Amniotic stem cell (primary cell): Measurements from ENCODE around the gene PHACTR1.
"Not testable (repeated sequence)": the region's sequence is repeated elsewhere in the genome, so short reads cannot be mapped to it uniquely, and the experiment has no call there.

ENCODE experiments used
- DNase-seq: peaks from one replicate; lab custom pipeline; 2025; lab: John Stamatoyannopoulos, UW

The PHACTR1 gene

DNA sequence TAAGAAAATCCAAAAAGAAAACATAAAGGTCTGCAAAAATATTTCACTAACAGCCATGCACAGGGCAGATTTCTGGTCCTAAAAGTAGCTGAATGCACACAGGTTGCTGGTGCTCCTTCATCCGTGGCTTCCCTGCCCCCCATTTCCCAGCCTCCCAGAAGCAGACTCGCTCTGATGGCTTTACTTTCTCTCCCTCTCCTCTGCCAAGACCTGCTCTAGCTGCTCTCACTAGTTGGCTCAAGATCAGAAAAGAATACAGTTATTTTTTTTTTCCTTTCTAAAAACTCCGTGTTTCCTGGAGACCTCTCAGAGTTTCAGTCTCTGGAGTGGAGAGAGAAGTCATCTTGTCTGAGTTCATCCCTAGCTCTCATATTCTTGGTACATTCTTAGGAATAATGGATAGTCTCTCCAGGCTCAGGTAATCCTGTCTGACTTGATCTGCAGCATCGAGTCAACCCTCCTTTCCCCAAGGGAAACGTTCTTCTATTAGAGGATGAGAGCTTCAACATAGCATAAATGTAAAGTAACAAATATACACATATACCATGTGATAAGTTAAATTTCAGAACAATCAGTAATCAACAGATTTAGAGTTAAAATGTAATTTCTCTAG is 397.5 kb downstream of the PHACTR1 start:
- no peak for DNase-seq

- no peak for DNase-seq
Observed at GRCh38 chr6:13116155-13116554, 399.6 kb downstream of the PHACTR1 start.

DNA sequence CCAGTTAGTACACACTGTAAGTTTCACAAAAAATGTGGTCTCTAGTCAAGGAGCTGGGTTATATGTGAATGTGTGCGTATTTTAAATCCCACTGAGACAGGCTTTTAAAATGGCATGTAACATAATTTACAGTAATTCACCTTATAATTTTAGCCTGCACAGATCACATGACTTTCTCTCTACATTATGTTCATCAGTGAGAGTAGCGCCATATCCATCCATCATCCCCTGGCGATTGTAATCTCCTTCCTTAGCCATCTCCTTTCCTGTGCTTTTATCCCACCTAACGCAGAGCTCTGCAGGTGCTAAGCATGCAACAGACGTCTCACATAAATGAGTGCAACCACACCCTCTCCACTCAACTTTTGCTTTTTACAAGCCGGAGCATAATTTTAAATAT is 401.0 kb downstream of the PHACTR1 start:
- DNase-seq = no peak

- DNase-seq = no peak
Observed at GRCh38 chr6:13119549-13119948, 403.0 kb downstream of the PHACTR1 start.

GRCh38 chr6:13120483-13121482 is 404.2 kb downstream of the PHACTR1 start:
- DNase-seq = no peak

DNA sequence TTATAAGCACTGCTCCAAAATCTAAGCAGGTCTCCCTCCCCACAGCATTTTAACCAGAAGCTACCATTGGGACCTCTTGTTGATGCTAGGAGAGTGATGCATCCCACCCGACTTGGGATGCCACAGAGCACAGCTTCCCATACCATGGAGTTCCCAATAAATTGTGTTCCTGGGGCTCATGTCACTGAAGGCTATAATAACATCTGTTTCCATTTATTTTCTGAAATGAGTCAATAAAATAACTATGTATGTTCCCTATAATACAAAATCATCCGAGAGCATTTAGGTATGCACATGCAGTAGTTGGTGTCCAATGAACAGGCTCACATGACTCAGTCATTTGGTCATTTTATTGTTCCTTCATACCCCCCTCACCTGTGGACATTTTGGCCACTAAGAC is 407.6 kb downstream of the PHACTR1 start:
- no peak for DNase-seq

- DNase-seq = no peak
Observed at GRCh38 chr6:13125841-13126240, 409.3 kb downstream of the PHACTR1 start.

GRCh38 chr6:13131935-13132661 is 415.5 kb downstream of the PHACTR1 start:
- no peak for DNase-seq

DNA sequence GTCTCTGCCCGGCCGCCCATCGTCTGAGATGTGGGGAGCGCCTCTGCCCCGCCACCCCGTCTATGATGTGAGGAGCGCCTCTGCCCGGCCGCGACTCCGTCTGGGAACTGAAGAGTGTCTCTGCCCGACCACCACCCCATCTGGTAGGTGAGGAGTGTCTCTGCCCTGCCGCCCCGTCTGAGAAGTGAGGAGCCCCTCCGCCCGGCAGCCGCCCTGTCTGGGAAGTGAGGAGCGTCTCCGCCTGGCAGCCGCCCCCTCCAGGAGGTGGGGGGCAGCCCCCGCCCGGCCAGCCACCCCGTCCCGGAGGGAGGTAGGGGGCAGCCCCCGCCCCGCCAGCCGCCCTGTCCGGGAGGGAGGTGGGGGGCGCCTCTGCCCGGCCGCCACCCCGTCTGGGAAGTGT is 417.3 kb downstream of the PHACTR1 start:
- not testable (repeated sequence) for DNase-seq

DNA sequence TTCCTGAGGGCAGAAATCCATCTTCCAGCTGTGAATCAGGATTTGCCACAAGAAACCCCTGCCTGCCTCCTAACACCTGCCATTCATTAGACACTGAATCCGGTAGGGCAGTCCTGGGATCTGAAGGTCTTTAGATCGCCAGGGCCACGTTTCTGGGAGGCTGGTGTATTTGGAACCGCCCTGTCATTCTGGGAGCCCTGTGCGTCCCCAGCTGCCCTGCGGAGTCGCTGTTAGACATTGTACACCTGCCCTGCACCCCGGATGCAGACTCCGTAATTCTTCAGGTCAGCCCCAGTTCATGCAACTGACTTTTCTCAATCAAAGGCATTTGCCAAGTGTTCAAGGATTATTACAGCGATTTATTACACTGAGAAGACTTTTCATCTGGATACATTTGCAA is 418.6 kb downstream of the PHACTR1 start:
- DNase-seq = no peak

DNA sequence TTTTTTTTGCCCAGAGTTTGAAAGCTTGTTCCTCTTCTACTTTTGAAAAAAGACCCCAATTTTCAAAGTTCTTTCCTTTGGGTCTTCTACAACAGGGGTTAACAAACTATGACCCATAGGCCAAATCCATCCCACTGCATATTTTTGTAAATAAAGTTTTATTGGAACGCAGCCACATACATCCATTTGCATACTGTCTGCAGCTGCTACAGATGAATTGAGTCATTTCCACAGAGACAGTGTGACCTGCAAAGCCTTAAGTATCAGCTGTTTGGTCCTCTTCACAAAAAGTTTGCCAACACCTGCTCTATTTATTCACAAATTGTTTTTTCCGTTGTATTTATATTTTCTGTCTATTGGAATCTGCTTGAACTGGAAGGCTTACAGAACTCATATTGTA is 422.6 kb downstream of the PHACTR1 start:
- DNase-seq = no peak

DNA sequence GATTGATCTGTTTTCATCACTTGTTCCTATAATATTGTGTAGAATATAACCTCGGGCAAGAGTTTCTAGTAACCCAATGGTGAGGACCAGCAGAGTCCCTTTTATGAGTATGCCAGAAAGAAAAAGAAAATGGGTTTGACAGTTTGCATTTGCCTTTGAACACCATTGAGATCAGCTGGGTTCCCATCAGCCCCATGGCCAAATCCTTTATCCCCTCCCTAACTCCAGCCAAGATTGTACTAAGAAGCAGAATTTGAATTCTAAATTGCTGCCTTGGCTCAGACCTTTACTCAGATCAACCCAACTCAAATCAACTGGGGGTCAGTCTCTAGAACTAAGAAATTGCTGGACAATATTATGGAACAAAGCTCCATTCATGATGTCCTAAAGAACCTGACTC is 424.4 kb downstream of the PHACTR1 start:
- no peak for DNase-seq

DNA sequence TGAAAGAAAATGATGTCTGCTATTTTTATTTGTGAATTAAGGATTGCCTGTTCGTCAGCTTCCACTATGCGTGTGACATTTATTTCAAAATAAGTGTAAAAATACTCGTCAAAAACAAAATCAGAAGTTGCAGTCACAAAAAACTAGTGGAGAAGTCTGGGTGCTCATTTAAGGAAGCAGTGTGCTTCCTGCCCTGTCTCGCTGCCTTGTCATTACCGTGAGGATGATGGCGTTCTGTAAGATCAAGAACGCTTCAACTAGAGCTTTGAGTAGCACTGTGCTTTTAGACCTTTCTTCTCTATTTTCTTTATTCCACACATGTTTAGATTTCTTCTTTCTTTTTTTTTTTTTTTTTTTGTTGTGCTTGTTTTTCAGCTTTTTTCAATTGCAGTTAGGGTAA is 424.8 kb downstream of the PHACTR1 start:
- DNase-seq = no peak

DNA sequence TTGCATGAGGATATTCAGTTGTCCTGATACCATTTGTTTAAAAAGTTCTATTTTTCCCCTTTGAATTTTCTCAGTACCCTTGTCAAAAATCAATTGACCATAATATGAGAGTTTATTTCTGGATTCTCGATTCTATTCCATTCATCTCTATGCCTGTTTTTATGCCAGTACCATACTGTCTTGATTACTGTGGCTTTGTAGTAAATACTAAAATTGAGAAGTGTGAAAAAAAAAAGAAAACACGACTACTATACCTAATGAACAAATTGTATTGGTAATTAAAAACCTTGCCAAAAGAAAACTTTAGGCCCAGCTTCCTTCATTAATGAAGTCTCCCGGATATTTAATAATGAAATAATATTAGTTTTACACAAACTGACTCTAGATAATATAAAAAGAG is 426.0 kb downstream of the PHACTR1 start:
- DNase-seq = no peak

- no peak for DNase-seq
Observed at GRCh38 chr6:13146442-13146841, 429.9 kb downstream of the PHACTR1 start.

- DNase-seq = no peak
Observed at GRCh38 chr6:13147376-13147775, 430.8 kb downstream of the PHACTR1 start.

GRCh38 chr6:13147782-13148181 is 431.2 kb downstream of the PHACTR1 start:
- no peak for DNase-seq

- DNase-seq = no peak
Observed at GRCh38 chr6:13152764-13153163, 436.2 kb downstream of the PHACTR1 start.

GRCh38 chr6:13156381-13156780 is 439.8 kb downstream of the PHACTR1 start:
- DNase-seq = no peak

DNA sequence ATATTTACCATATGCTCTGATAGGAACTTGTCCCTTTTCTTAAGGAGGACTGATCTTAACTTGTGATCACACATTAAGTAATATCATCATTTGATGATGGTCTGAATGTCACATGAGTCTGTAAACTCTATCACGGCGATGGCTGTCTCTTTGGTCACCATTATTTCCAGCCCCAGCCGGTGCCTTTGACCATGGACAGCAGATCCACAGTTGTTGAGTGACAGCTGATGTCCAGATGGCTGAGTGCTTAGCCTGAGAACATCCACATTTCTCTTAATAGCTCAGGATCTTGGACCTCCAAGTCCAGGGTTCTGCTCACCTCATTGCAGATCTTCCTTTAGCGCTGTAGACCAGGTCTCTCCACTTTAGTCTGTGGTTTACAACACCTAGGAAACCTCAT is 440.7 kb downstream of the PHACTR1 start:
- DNase-seq = no peak

DNA sequence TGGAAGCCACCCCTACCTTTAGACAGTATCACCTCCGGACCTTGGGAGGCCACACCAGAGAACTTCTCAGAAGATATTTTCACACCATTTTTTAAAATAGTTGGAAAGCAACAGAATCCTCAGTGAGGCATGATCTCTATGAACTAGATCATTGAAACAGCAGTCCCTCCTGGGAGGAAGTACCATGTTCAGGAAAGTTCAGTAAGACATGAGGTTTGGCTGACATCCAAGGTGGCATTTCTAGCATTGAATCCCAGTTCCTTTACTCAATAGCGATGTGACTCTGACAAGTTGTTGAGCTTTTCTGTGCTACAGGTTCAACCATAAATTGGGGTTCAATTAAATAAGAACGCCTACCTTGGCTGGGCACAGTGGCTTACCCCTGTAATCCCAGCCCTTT is 442.7 kb downstream of the PHACTR1 start:
- DNase-seq = no peak

DNA sequence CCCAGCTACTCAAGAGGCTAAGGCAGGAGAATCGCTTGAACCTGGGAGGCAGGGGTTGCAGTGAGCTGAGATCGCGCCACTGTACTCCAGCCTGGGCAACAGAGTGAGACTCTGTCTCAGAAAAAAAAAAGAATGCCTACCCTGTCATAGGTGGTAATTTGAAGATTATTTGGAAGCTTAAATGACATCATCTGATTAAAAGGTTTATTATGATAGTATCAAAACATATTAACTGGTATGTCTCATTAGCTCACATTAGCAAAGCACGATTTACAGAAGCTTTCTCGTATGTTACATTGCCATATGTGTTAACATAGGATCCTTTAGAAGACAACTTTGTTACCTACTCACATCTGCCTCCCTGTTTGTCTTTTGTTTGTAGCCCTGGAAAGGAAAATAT is 443.3 kb downstream of the PHACTR1 start:
- not testable (repeated sequence) for DNase-seq
